Right lobe of liver (tissue), 4 donors: ENCODE measurements around the gene TCF4.

Source experiments
- CTCF ChIP-seq, 4 donors: fragments of 200-600 bp in 3 of 4; fragments of 450-650 bp in 1 of 4; IDR thresholded peaks; one replicate each; pipeline versions ENCODE4 v1.5.1 to v1.8.0; 2016 to 2022; ENCODE audit warnings: antibody characterized with exemption in 4 of 4, mild to moderate bottlenecking in 2 of 4
- POLR2A ChIP-seq: fragments of 450-650 bp; IDR thresholded peaks from one replicate; pipeline ENCODE4 v1.6.1; 2017; ENCODE audit warnings: antibody characterized with exemption, mild to moderate bottlenecking
- donor health status: DM: no; HTN: no; CAD: no.
- donor health status: DM: no; HTN: no; CAD: no.
- donor health status: DM: no; HTN: yes; CAD: no.

- TF ChIP-seq CTCF (IDR thresholded peaks at IDR 0.05) (no peak), POLR2A (no peak)
Measured at GRCh38 chr18:55287935-55288868, 299.8 kb downstream of the TCF4 start.
